Measurements from ENCODE around the gene MCTP1.

Gene MCTP1

GRCh38 chr5:94658272-94658671, 626.6 kb downstream of the MCTP1 start:
- no peak for DNase-seq (ENCODE audit: low read depth in 2 of 2)
